Activated T-cell treated with anti-CD3 and anti-CD28 coated beads for 24 hours (primary cell): Measurements from ENCODE around the gene IL1R2.
A peak's percentile ranks its signal among the peaks of the same experiment; 100 is the strongest.
"Not testable (repeated sequence)": the region's sequence is repeated elsewhere in the genome, so short reads cannot be mapped to it uniquely, and the experiment has no call there.

Experiments
- DNase-seq: peaks from one replicate; pipeline ENCODE4 v3.0.0-alpha.2; 2020; ENCODE audit warnings: low read depth

IL1R2 gene

DNA sequence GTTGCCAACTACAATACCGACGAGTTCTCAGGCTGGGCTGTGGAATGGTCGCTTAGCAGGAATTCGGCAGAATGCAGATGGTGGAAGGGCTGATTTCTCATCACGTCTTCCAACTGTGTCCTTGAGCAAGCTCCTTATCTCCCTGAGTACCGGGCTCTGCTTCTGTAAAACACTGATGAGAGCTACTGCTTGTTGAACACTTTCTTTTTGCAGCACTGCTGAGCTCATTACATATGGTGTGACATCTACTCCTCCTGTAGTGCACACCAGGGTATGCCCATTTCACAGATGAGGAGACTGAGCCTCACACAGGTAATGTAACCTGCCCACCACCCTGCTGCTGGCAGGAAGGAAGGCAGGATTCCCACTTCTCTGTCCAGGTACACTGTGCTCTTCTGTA, 8.3 kb downstream of the IL1R2 start:
- no peak for DNase-seq

DNA sequence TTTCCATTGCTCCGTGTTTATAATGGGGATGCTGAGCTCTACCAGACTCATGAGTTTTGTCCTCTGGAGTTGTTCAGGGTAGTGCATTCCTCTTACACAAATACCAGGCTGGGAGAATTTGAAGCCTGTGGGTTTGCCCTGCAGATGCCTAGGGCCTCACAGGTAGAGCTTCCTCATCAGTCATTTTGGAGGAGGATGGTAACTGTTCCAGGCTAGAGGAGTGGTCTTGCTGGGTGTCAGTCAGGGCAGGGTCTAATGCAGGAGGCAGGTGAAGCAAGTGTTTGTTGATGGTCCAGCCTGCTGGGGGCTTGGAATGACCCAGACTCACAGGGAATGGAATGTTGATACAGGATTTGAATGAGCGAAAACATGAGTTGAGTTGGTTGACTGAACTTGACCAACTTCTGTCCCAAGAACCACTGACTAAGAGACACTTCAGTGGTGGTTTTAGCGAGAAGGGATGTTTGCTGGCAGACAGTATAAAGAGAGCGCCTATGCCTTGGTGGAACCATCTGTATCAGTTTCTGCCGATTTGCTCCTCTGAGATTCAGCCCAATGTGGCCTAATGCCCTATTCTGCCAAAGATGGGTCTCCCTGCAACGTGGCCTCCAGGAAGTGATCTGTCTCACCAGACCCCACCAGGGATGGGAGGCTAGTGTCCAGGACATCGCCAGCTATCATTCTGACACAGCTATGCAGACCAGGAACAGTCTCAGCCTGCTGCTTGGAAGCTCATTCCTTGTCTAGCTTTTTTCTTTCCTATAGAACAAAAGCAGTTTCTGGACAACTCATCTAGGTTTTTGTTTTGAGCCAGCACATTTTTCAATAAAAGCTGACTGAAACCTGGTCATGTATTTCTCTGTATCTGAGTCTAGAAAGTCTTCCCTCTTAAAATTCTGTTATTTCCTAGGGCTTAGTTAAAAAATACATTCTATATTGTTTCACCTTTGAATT, 9.3 kb downstream of the IL1R2 start:
- DNase-seq, result no peak

- peak; percentile 31 for DNase-seq
These were observed 10.0 kb downstream of the IL1R2 start for GRCh38 chr2:102001767-102002142.

DNA sequence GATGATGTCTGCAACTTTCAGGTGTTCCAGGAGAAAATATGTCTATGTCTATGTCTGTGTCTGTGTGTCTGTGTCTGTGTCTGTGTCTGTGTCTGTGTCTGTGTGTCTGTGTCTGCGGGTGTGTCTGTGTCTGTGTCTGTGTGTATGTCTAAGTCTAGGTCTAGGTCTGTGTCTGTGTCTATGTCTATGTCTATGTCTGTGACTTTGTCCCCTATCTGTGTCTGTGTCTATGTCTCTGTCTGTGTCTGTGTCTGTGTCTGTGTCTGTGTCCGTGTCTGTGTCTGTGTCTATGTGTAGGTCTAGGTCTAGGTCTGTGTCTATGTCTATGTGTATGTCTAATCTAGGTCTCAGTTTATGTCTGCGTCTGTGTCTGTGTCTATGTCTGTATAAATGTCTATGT, 10.5 kb downstream of the IL1R2 start:
- no peak for DNase-seq

DNA sequence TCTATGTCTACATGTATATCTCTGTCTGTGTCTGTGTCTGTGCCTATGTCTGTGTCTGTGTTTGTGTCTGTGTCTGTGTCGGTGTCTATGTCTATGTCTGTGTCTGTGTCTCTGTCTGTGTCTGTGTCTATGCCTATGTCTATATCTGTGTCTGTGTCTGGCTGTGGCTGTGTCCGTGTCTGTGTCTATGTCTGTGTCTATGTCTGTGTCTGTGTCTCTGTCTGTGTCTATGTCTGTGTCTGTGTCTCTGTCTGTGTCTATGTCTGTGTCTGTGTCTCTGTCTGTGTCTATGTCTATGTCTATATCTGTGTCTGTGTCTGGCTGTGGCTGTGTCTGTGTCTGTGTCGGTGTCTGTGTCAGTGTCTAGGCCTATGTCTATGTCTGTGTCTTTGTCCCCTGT, 11.1 kb downstream of the IL1R2 start:
- not testable (repeated sequence) for DNase-seq

DNA sequence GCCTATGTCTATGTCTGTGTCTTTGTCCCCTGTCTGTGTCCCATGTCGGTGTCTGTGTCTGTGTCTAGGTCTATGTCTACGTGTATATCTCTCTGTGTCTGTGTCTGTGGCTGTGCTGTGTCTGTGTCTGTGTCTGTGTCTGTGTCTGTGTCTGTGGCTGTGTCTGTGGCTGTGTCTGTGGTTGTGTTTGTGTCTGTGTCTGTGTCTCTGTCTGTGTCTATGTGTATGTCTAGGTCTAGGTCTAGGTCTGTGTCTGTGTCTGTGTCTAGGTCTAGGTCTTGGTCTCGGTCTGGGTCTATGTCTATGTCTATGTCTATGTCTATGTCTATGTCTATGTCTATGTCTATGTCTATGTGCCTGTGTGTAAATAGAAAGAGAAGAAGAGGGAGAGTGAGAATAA, 11.9 kb downstream of the IL1R2 start:
- DNase-seq, result no peak

- DNase-seq, result no peak
These were observed 12.8 kb downstream of the IL1R2 start for GRCh38 chr2:102004581-102004980.

GRCh38 chr2:102005449-102005848, 13.7 kb downstream of the IL1R2 start:
- no peak for DNase-seq

DNA sequence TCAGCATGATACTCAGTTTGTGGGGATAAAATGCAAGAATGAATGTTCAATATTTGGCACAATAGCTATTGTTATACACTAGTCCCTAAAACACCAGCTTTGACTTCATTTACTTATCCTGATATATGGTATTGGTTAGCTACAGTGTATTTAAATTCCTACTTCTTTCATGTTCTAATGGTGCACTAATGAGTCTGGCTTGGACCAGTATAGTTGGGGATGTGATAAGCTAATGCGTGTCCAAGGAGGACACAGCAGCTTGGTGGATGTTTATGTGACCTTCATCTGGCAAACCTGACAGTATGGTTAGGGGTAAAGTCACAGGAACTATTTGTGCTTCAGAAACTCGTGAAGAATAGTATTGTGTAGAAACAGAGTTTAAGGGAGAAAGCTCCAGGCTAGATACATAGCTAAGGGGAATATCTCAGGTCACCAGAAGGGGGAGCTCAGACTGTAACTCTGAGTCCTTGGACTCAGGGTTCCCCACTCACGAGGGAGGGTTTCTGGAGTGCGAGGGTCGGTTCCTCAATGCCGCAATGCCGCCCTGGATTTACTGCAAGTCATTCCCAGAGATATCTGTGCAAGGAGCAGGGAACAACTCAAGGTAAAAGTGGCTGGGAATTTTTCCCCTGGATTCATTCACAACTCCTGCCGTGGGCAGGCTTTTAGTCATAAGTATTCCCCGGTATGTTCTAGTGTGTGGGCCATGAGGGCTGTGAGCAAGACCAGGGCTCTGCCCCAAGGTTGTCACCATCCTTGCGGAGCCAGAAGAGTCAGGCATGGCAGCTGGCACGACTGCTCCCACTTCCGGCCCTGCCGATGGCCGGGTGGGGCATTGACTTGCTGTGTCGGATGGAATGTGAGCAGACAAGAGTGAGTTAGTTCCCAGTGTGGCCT, 14.5 kb downstream of the IL1R2 start:
- DNase-seq, result no peak

GRCh38 chr2:102006886-102007278, 15.1 kb downstream of the IL1R2 start:
- no peak for DNase-seq

DNA sequence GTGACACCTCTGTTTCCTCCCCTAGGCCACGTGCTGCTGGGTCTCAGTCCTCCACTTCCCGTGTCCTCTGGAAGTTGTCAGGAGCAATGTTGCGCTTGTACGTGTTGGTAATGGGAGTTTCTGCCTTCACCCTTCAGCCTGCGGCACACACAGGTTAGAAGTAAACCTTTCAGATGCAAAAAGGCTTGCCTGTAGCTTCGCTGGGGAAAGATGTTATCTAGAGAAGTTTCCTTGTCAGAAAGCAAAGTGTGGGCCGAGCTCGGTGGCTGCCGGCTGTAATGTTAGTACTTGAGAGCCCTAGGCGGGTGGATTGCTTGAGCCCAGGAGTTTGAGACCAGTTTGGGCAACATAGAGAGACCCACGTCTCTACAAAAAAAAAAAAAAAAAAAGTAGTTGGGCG, 16.7 kb downstream of the IL1R2 start:
- DNase-seq, result no peak

- no peak for DNase-seq
These were observed 17.8 kb downstream of the IL1R2 start for GRCh38 chr2:102009557-102009956.

DNA sequence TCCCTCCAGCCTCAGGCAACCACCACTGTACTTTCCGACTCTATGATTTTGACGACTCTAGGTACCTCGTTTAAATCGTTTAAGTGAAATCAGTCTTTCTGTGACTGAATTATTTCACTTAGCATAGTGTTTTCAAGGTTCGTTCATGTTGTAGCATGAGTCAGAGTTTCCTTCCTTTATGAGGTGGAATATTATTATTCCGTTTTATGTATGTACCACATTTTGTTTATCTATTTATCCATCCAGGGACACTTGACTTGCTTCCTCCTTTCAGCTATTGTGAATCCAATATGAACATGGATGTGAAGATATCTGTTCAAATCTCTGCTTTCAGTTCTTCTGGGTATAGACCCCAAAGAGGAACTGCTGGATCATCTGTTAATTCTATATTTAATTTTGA, 19.1 kb downstream of the IL1R2 start:
- DNase-seq, result no peak

DNA sequence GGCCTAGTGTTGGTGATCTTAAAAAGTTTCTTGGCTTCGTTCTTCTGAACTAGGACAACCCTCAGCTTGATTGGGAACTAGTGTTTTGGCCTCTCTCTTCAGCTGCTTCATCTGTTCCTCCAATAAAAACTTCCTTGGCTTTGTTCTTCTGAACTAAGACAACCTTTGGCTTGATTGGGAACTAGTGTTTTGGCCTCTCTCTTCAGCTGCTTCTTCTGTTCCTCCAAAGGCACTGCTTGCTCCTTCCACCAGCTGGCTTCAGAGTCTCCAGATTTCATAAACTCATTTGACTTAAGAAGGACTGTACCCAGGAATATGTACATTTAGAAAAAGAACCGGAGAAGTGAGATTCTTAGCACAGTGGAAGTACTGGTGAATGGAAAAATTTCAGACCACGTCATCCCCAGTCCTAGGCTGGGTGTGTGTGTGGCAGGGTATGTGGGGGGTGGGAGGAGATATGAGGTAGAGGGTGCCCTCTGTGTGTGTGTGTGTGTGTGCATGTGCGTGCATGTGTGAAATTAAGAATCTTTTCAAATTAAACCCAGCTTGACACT, 20.4 kb downstream of the IL1R2 start:
- DNase-seq, result no peak

DNA sequence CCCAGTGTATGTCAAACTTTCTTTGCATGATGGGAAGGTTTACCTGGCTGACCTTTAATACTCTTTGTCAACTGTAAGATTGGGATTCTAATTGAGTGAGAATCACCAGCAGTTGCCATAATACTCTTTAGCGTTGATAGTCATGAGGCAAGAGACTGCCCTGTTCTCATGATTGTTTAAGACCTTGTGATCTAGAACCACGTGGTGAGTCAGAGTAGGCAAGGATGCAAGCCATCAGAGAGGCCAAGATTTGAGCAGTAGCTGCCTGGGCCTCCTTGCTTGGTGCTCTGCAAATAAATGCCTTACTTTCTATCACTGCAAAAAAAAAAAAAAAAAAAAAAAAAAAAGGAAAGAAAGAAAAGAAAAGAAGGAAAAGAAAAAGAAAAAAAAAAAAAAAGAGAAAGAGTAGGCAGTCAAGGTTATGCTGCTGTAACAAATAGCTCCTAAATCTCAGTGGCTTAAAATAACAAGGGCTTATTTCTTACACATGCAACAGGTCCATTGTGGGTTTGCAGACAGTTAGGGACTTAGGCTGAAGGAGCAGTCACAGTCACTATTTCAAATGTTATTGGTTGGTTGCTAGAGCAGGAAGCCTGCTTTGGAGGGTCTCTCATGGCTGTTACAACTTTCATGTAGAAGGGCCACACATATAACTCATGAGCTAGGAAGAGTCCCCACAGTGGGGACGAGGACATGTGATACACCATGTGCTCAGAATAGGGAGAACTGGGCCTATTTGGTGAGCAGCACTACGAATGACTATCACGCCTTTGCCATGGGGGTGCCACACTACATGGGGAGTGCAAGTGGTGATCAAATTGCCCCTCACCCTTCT, 21.7 kb downstream of the IL1R2 start:
- DNase-seq, result no peak

DNA sequence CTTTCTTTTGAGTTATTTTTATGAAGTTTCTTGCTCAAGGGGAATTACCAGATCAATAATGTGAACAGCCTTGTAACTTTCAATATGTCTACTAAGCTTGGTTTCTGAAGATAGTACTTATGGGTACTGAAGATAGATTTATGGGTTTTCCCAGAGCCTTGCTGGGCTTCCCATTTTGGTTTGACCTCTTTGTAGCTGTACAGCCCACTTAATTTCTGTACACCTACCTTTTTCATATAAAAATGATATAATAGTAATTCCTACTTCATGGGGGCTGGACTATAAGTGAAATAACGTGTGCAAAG, 22.2 kb downstream of the IL1R2 start:
- no peak for DNase-seq

DNA sequence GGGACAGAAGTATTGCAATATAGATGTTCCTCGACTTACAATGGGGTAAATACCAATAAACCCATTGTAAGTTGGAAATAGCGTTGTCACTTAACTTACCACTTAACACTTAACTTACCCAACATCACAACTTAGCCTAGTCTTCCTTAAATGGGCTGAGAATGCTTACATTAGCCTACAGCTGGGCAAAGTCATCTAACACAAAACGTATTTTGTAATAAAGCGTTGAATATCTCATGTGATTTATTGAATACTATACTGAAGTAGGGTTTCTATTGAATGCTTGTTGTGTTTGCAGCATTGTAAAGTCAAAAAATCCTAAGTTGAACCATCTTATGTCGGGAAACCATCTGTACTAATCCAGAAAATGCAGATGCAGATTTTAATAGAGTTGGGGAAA, 23.6 kb downstream of the IL1R2 start:
- no peak for DNase-seq

DNA sequence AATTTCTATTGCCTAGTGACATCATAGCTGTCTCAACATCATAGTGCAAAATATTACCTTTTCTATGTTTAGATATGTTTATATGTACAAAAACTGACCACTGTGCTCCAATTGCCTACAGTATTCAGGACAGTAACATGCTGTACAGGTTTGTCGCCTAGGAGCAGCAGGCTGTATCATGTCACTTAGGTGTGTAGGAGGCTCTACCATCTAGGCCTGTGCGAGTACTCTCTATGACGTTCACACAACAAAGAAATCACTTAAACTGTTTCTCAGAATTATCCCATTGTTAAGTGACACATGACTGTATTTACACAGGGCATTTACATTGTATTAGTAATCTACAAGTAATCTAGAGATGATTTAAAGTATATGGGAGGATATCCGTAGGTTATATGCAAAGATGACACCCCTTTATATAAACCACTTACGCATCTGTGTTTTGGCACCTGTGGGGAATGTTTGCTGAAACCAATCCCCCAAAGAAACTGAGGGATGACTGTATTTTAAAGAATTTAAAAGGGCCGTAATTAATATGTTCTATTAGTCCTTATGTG, 24.7 kb downstream of the IL1R2 start:
- DNase-seq, result no peak

DNA sequence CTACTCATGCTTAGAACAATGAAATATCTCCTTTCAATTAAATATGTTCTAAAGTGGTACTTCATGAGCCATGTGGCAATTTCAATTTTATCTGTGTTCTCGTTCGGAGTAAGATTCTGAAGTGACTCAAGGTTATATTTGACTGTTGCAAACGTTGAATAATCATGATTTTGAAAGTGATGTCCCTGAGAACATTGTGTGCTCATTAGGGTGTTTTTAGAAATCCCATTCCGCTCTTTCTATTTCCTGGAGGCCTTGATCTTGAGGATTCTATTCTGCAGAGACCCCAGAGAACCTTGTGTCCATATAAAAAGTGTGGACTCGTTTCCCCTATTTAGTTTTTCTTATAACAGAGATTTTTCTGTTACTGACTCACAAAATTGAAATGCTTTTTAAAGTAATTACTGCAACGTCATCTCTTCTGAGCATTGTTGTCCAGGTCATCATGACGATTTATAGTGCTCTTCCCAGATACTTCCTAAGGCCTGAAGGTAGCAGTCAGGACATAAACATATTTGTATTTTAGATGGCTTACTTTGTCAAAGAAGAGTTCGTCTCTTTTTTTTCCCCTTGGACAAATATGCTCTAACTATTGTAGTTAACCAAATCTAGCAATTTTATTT, 27.2 kb downstream of the IL1R2 start:
- no peak for DNase-seq

- DNase-seq, result peak; percentile 84
These were observed 28.9 kb downstream of the IL1R2 start for GRCh38 chr2:102020596-102021170.

DNA sequence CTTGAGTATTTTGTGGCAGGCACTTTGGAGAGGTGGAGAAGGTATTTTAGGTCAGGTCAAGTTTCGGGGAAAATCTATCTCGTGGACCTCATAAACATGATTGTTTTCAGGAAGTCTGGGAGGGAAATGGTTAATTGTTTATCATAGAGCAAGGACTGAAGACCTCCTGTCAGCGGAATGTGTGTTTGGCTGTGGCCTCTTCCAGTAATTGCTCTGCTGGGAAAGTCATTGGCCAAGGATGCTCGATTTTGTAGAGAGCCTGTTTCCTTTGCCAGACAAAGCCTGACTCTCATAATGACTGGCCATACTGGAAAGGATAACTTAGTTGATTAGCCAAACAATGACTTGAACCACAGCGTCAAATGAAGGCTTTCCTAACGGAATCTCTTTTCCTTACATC, 30.0 kb downstream of the IL1R2 start:
- DNase-seq, result no peak
